Measurements from ENCODE around the gene AK5.

AK5 gene

GRCh38 chr1:77597310-77597709 is 315.5 kb downstream of the AK5 start:
- Mint-ChIP-seq H3K4me3 (no peak overlapping the region), H3K9me3 (no peaks in the 10 kb centered on the region), H3K27ac (no peak overlapping the region), H3K4me1 (peaks cover 6% of the 10 kb centered on the region), H3K36me3 (peaks cover 14% of the 10 kb centered on the region)
- no peak for DNase-seq (ENCODE audit: low spot score in 2 of 2)
- no peak for ATAC-seq

- Mint-ChIP-seq H3K36me3 (peaks cover 27% of the 10 kb centered on the region), H3K27ac (no peak overlapping the region), H3K4me1 (peaks cover 23% of the 10 kb centered on the region), H3K4me3 (no peak overlapping the region), H3K9me3 (peaks cover 16% of the 10 kb centered on the region)
- DNase-seq (ENCODE audit: low spot score in 2 of 2) (no peak), ATAC-seq (no peak)
These were observed 323.6 kb downstream of the AK5 start for GRCh38 chr1:77605246-77606026.

- peaks cover 27% of the 10 kb centered on the region for H3K36me3 Mint-ChIP-seq
- peaks cover 23% of the 10 kb centered on the region for H3K4me1 Mint-ChIP-seq
- no peak overlapping the region for H3K27ac Mint-ChIP-seq
- ATAC-seq (no peak), DNase-seq (ENCODE audit: low spot score in 2 of 2) (no peak)
- peaks cover 16% of the 10 kb centered on the region for H3K9me3 Mint-ChIP-seq
- no peak overlapping the region for H3K4me3 Mint-ChIP-seq
These were observed 327.1 kb downstream of the AK5 start for GRCh38 chr1:77608893-77609292.
